ENCODE measurements around the gene SESTD1.

SESTD1 gene

GRCh38 chr2:179184610-179185009 lies 80.0 kb downstream of the SESTD1 start:
- DNase-seq (ENCODE audit: low read depth) = no peak

GRCh38 chr2:179181002-179181401 lies 83.6 kb downstream of the SESTD1 start:
- no peak for DNase-seq (ENCODE audit: low read depth)

GRCh38 chr2:179180242-179180641 lies 84.4 kb downstream of the SESTD1 start:
- DNase-seq (ENCODE audit: low read depth) = no peak

- DNase-seq (ENCODE audit: low read depth) = no peak
Measured at GRCh38 chr2:179179719-179180118, 84.9 kb downstream of the SESTD1 start.

- DNase-seq (ENCODE audit: low read depth) = no peak
Measured at GRCh38 chr2:179177694-179178093, 86.9 kb downstream of the SESTD1 start.

GRCh38 chr2:179174240-179174639 lies 90.4 kb downstream of the SESTD1 start:
- no peak for DNase-seq (ENCODE audit: low read depth)

- DNase-seq (ENCODE audit: low read depth) = no peak
Measured at GRCh38 chr2:179172894-179173293, 91.7 kb downstream of the SESTD1 start.

- no peak for DNase-seq (ENCODE audit: low read depth)
Measured at GRCh38 chr2:179171371-179171770, 93.3 kb downstream of the SESTD1 start.

- no peak for DNase-seq (ENCODE audit: low read depth)
Measured at GRCh38 chr2:179170901-179171300, 93.7 kb downstream of the SESTD1 start.

GRCh38 chr2:179165356-179166000 lies 99.2 kb downstream of the SESTD1 start:
- no peak for DNase-seq (ENCODE audit: low read depth)

- no peak for DNase-seq (ENCODE audit: low read depth)
Measured at GRCh38 chr2:179141206-179141605, 123.4 kb downstream of the SESTD1 start.

- DNase-seq (ENCODE audit: low read depth) = no peak
Measured at GRCh38 chr2:179140571-179140970, 124.1 kb downstream of the SESTD1 start.

- no peak for DNase-seq (ENCODE audit: low read depth)
Measured at GRCh38 chr2:179139506-179139905, 125.1 kb downstream of the SESTD1 start.

GRCh38 chr2:179137200-179137759 lies 127.4 kb downstream of the SESTD1 start:
- no peak for DNase-seq (ENCODE audit: low read depth)

- DNase-seq (ENCODE audit: low read depth) = no peak
Measured at GRCh38 chr2:179133016-179133415, 131.6 kb downstream of the SESTD1 start.

GRCh38 chr2:179132076-179132475 lies 132.6 kb downstream of the SESTD1 start:
- no peak for DNase-seq (ENCODE audit: low read depth)

GRCh38 chr2:179130560-179130959 lies 134.1 kb downstream of the SESTD1 start:
- no peak for DNase-seq (ENCODE audit: low read depth)

GRCh38 chr2:179129574-179130238 lies 134.9 kb downstream of the SESTD1 start:
- DNase-seq (ENCODE audit: low read depth) = peak; percentile 15

- no peak for DNase-seq (ENCODE audit: low read depth)
Measured at GRCh38 chr2:179125404-179125803, 139.2 kb downstream of the SESTD1 start.

- DNase-seq (ENCODE audit: low read depth) = no peak
Measured at GRCh38 chr2:179124282-179124681, 140.3 kb downstream of the SESTD1 start.

GRCh38 chr2:179123272-179123662 lies 141.4 kb downstream of the SESTD1 start:
- DNase-seq (ENCODE audit: low read depth) = no peak

GRCh38 chr2:179107737-179108136 lies 156.9 kb downstream of the SESTD1 start:
- DNase-seq (ENCODE audit: low read depth) = peak; percentile 67

GRCh38 chr2:179106676-179107428 lies 157.8 kb downstream of the SESTD1 start:
- DNase-seq (ENCODE audit: low read depth) = peak; percentile 96

Data from iris pigment epithelial cell (primary cell).